Neural progenitor cell (in vitro differentiated cells): ENCODE data around the gene HAS3. TPM values are rescaled to one million over a fixed set of nuclear protein-coding genes. Genes with fewer than 3 reads are reported as not detected.
A peak's percentile ranks its signal among the peaks of the same experiment; 100 is the strongest.

ENCODE experiments used
- DNase-seq: peaks from one replicate; pipeline ENCODE4 v3.0.0-alpha.2; 2016; ENCODE audit warnings: low spot score
- H2AFZ ChIP-seq: fragments of 200-600 bp; sonication (generic); replicated peaks from 2 replicates; pipeline ENCODE4 v1.6.1; 2016; ENCODE audit warnings: antibody characterized with exemption
- H3F3A ChIP-seq: fragments of 200-600 bp; sonication (generic); 2 replicates; pipeline ENCODE4 v1.6.1; 2016; ENCODE audit warnings: antibody characterized with exemption, low read depth
- H3K27ac ChIP-seq: fragments of 200-600 bp; sonication (generic); 2 replicates; pipeline ENCODE4 v1.5.1; 2016; ENCODE audit warnings: mild to moderate bottlenecking
- H3K27me3 ChIP-seq: fragments of 200-600 bp; sonication (generic); 2 replicates; pipeline ENCODE4 v1.6.1; 2016; ENCODE audit warnings: mild to moderate bottlenecking, moderate library complexity
- H3K36me3 ChIP-seq: fragments of 200-600 bp; sonication (generic); 2 replicates; pipeline ENCODE4 v1.5.1; 2016
- H3K4me1 ChIP-seq: fragments of 200-600 bp; sonication (generic); 2 replicates; pipeline ENCODE4 v1.6.1; 2016; ENCODE audit warnings: mixed run types
- H3K4me2 ChIP-seq: fragments of 200-600 bp; sonication (generic); 2 replicates; pipeline ENCODE4 v1.6.1; 2016
- H3K4me3 ChIP-seq: fragments of 200-600 bp; sonication (generic); 2 replicates; pipeline ENCODE4 v1.5.1; 2016
- H3K79me2 ChIP-seq: fragments of 200-600 bp; sonication (generic); 2 replicates; pipeline ENCODE4 v1.6.1; 2016; ENCODE audit warnings: low read depth
- H3K9ac ChIP-seq: fragments of 200-600 bp; sonication (generic); 2 replicates; pipeline ENCODE4 v1.6.1; 2016
- H3K9me3 ChIP-seq: fragments of 200-600 bp; sonication (generic); 2 replicates; pipeline ENCODE4 v1.5.1; 2016; ENCODE audit warnings: low read depth
- H4K20me1 ChIP-seq: fragments of 200-600 bp; sonication (generic); 2 replicates; pipeline ENCODE4 v1.6.1; 2016; ENCODE audit warnings: low read depth
- H3K27ac Mint-ChIP-seq: 3 replicates; pipeline ENCODE4 v1.8.0; 2021; ENCODE audit warnings: mixed read lengths
- H3K27me3 Mint-ChIP-seq: 2 replicates; pipeline ENCODE4 v1.8.0; 2022; ENCODE audit warnings: low read depth, mild to moderate bottlenecking, inconsistent platforms, moderate library complexity, mixed read lengths; ENCODE audit not compliant: insufficient read depth
- H3K36me3 Mint-ChIP-seq: 3 replicates; pipeline ENCODE4 v1.8.0; 2021; ENCODE audit warnings: mixed read lengths
- H3K4me1 Mint-ChIP-seq: 3 replicates; pipeline ENCODE4 v1.8.0; 2021; ENCODE audit warnings: mixed read lengths
- H3K4me3 Mint-ChIP-seq: 3 replicates; pipeline ENCODE4 v1.8.0; 2021; ENCODE audit warnings: mild to moderate bottlenecking, moderate library complexity, mixed read lengths
- H3K9me3 Mint-ChIP-seq: 3 replicates; pipeline ENCODE4 v1.8.0; 2020; ENCODE audit warnings: mixed read lengths
- EZH2 ChIP-seq: fragments of 200-600 bp; sonication (generic); IDR thresholded peaks from 2 replicates; pipeline ENCODE4 v1.6.1; 2017; ENCODE audit warnings: antibody characterized with exemption, mild to moderate bottlenecking, moderate library complexity
- EZH2phosphoT487 ChIP-seq: fragments of 200-600 bp; sonication (generic); IDR thresholded peaks from 2 replicates; pipeline ENCODE4 v1.6.1; 2017; ENCODE audit warnings: antibody characterized with exemption
- total RNA-seq: library from RNA; depleted of rRNA; stranded (reverse); fragments of >200 nt; gene quantifications from 2 replicates; pipeline ENCODE4 v1.2.3, GENCODE V29; 2015; ENCODE audit warnings: low replicate concordance
- TF ChIP-seq, protein P1 (sequence below): fragments of 200-600 bp; sonication (generic); IDR thresholded peaks from 2 replicates; pipeline ENCODE4 v1.5.1; 2017; ENCODE audit warnings: antibody characterized with exemption, mild to moderate bottlenecking

The HAS3 gene
- total RNA-seq, 1 donor from 2014 or later = 2.5 TPM

DNA sequence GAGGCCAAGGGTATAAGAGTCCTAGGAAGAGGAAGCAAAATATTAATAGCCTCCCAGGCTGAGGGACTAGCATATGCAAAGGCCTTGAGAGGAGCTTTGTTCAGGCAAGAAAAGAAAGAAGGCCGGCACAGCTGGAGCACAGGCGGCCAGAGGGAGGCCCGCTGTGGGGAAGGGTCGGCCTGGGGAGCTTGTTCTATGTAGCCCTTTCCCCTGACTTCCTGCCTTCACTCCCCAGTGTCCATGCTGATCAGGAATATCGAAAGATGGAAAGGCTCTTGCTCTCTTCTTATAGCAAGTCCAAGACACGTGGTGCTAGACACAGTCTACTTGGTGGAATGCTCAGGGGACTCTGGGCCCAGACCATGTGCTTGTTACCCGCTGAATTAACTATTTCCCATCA lies 27.4 kb upstream of the HAS3 start:
- H3K4me1 ChIP-seq = peaks cover 14% of the 10 kb centered on the region
- H3K4me2 ChIP-seq = no peak overlapping the region
- H3F3A ChIP-seq = peaks cover 25% of the 10 kb centered on the region
- Mint-ChIP-seq H3K4me3 (no peak overlapping the region), H3K27ac (peak overlapping the region; percentile 14), H3K9me3 (no peaks in the 10 kb centered on the region), H3K36me3 (no peaks in the 10 kb centered on the region), H3K27me3 (peaks cover 5% of the 10 kb centered on the region), H3K4me1 (peaks cover 21% of the 10 kb centered on the region)
- TF ChIP-seq EZH2phosphoT487 (no peak), EZH2 (no peak)
- TF ChIP-seq, protein P1, sequence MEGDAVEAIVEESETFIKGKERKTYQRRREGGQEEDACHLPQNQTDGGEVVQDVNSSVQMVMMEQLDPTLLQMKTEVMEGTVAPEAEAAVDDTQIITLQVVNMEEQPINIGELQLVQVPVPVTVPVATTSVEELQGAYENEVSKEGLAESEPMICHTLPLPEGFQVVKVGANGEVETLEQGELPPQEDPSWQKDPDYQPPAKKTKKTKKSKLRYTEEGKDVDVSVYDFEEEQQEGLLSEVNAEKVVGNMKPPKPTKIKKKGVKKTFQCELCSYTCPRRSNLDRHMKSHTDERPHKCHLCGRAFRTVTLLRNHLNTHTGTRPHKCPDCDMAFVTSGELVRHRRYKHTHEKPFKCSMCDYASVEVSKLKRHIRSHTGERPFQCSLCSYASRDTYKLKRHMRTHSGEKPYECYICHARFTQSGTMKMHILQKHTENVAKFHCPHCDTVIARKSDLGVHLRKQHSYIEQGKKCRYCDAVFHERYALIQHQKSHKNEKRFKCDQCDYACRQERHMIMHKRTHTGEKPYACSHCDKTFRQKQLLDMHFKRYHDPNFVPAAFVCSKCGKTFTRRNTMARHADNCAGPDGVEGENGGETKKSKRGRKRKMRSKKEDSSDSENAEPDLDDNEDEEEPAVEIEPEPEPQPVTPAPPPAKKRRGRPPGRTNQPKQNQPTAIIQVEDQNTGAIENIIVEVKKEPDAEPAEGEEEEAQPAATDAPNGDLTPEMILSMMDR = no peak
- no peak overlapping the region for H2AFZ ChIP-seq
- H4K20me1 ChIP-seq = no peaks in the 10 kb centered on the region
- peaks cover 9% of the 10 kb centered on the region for H3K27me3 ChIP-seq
- no peak overlapping the region for H3K27ac ChIP-seq
- no peaks in the 10 kb centered on the region for H3K9me3 ChIP-seq
- H3K79me2 ChIP-seq = no peaks in the 10 kb centered on the region
- H3K4me3 ChIP-seq = no peak overlapping the region
- H3K36me3 ChIP-seq = no peaks in the 10 kb centered on the region
- H3K9ac ChIP-seq = no peak overlapping the region
- DNase-seq = peak; percentile 42

DNA sequence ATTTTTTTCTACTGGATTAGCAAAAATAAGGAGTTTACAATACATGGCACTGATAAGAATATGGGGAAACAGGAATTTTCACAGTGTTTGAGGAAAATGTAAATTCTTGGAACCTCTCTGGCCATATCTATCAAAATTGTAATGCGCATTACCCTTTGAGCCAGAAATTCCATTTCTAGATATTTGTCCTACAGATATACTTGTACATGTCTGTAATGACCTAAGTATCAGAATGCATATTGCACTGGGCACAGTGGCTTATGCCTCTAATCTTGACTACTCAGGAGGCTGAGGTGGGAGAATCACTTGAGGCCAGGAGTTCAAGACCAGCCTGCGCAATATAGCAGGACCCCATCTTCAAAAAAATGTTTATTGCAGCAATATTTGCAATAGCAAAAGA lies 25.8 kb upstream of the HAS3 start:
- Mint-ChIP-seq H3K36me3 (peaks cover 4% of the 10 kb centered on the region), H3K4me3 (no peak overlapping the region), H3K4me1 (peaks cover 20% of the 10 kb centered on the region), H3K9me3 (no peaks in the 10 kb centered on the region), H3K27ac (no peak overlapping the region), H3K27me3 (peaks cover 5% of the 10 kb centered on the region)
- Histone ChIP-seq H3K27ac (no peak overlapping the region), H3K36me3 (no peaks in the 10 kb centered on the region), H3F3A (peaks cover 38% of the 10 kb centered on the region), H3K9me3 (no peaks in the 10 kb centered on the region), H3K79me2 (no peaks in the 10 kb centered on the region), H2AFZ (no peak overlapping the region), H3K4me1 (peaks cover 24% of the 10 kb centered on the region), H3K27me3 (no peaks in the 10 kb centered on the region), H3K9ac (no peak overlapping the region), H3K4me2 (no peak overlapping the region), H3K4me3 (no peak overlapping the region), H4K20me1 (no peaks in the 10 kb centered on the region)
- TF ChIP-seq, protein P1 = no peak
- no peak for TF ChIP-seq EZH2phosphoT487
- no peak for TF ChIP-seq EZH2
- DNase-seq = no peak

DNA sequence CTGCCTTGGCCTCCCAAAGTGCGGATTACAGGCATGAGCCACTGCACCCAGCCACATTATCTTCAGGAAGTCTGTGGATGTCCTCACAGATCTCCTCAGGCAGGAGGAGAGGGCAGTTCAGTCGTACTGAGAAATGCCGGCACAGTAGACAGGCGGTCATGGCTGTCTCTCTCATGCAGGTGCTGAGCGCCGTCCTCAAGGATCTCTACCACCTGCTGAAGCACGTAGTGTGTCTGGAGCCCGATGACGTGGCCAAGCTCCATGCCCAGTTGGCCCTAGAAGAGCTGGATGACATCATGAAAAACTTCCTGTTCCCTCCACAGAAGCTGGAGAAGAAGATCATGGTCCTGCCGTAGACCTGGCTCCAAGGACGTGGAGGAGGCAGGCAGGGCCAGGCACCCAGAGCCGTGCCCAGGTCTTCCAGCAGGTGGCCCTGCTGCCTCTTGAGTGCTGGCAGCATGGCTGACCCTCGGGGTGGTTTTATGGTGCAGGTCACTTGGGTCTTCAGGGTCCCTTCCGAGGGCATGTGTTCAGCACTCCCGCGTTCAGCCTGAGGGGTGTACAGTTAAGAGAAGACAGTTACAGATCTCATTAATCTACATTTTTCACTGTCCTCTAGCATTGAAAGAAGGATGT lies 22.0 kb upstream of the HAS3 start:
- no peak for DNase-seq
- no peak overlapping the region for H3K27ac Mint-ChIP-seq

More for the DNA sequence above, 22.0 kb upstream of the HAS3 start:
- H3K9ac ChIP-seq = no peak overlapping the region
- H3K27me3 Mint-ChIP-seq = peaks cover 4% of the 10 kb centered on the region
- H2AFZ ChIP-seq = no peak overlapping the region
- peak overlapping the region; percentile 48 for H3K27ac ChIP-seq
- H3K79me2 ChIP-seq = no peaks in the 10 kb centered on the region
- H3K27me3 ChIP-seq = no peaks in the 10 kb centered on the region
- H3K36me3 Mint-ChIP-seq = peaks cover 7% of the 10 kb centered on the region
- no peak overlapping the region for H3K4me2 ChIP-seq
- H3K36me3 ChIP-seq = no peaks in the 10 kb centered on the region
- H3K4me1 ChIP-seq = peaks cover 16% of the 10 kb centered on the region
- H3K4me1 Mint-ChIP-seq = peaks cover 9% of the 10 kb centered on the region
- no peak overlapping the region for H3K4me3 ChIP-seq
- no peak overlapping the region for H3K4me3 Mint-ChIP-seq
- H3K9me3 ChIP-seq = no peaks in the 10 kb centered on the region
- TF ChIP-seq, protein P1 = peak; percentile 27
- TF ChIP-seq EZH2phosphoT487 (no peak), EZH2 (no peak)
- H3K9me3 Mint-ChIP-seq = no peaks in the 10 kb centered on the region
- H3F3A ChIP-seq = peaks cover 13% of the 10 kb centered on the region
- H4K20me1 ChIP-seq = no peaks in the 10 kb centered on the region
